GM19099 (cell line): Measurements from ENCODE around the gene TRPM1.

ENCODE experiments used
- POLR2A ChIP-seq: IDR thresholded peaks from 3 replicates; pipeline ENCODE4 v1.6.1; 2011; ENCODE audit warnings: low read depth; ENCODE audit not compliant: insufficient read length; ENCODE audit errors: extremely low read depth

Gene TRPM1

DNA sequence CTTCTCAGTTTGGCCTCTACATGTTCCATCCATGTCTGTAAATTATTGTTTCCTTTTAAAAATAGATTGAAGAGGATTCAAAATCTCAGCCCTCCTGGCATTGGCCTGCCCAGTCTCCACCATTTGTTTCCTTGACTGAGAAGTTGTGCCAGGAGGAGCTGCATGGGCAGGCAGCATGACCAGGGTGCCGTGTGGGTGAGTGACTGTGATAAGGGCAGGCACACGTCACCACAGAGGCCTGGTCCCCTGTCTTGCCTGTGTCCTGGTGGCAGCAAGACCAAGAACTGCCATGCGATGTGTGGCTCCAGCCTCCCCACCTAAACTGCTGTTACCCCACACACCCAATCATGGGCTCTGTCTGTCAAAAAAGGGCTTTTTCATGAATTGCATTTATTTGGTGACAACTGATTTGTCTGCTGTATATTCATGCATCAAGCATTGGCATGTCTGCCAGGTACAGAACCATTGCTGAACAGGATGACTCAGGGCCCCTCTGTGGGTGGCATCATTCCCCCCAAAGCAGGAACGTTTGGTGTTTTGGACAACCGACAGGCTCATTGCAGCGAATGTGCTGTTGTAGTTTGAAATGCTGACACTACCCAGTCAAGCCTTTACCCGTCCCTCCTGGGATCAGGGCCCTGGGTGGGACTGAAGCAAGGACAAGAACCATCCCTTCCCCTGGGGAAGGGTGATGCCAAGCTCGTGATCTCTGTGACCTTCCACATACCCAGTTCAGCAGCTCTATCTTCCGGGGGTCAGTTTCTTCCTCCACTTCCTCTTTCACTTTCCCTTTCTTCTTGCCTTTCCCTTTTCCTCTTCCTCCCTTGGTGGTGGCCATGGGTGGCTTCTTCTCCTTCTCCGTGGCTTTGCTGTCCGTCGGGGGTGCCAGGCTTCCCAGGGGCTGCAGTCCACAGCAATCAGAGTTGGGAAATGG lies 51.6 kb downstream of the TRPM1 start:
- no peak for TF ChIP-seq POLR2A

DNA sequence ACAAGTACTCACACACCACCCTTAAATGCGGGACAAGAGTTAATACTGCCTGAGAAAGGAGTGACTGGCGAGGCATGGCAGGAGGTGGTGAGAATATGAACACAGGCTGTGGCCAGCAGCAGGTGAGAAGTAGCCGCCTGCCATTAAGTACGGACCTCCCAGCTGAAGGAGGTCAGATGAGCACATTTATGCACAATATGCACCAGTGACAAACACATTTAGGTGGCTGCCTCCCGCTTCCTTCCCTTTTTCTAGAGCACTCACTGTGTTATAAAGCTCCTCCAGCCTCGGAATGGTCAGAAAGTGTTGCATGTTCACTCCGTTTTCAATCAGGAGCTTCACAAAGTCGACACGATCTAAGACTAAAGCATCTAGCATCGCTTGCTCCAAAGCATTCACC lies 52.4 kb downstream of the TRPM1 start:
- TF ChIP-seq POLR2A: no peak

DNA sequence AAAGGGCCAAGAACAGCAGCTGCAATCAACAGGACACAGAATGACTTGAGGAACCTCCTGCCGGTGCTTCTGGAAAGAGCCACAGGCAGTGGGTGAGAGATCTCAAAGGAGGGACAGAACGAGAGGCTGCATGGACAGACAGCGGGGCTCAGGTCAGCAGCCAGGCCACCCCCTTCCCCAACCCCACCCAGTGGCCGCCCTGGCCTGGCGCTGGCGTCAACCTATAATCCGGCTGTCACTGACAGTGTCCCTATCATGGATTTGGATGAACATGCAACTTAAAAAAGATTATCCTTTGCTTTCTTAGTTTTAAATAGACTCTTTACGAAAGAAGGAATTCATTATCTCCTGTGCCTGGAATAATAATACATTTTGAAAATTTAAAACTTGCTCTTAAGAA lies 54.1 kb downstream of the TRPM1 start:
- no peak for TF ChIP-seq POLR2A

DNA sequence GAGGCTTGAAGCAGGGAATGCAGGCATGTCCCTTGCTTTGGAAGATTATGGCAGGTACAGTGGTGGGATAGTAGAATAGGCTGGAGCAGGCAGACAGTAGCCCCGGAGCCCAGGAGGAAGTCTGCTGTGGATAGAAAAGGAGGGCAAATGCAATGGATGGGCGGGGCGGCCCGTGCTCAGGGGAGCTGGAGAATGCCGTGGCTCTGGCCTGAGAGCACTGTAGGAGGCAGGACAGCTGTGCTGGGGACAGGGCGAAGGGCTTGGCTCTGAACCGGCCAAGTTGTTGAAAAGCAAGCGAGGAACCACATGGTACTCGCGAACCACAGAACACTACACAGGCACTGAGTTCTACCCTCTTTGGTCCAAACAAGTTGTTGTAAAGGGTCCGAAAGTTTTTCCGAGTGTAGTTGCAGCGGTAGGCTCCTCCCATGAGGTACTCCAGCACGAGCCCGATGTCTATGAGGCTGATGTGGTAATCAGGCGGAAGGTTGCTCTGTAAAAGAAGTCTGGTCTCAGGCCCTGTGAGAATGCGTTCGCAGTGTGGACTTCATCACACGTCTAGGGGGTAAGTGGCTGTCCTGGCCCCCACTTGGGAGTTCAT lies 54.7 kb downstream of the TRPM1 start:
- TF ChIP-seq POLR2A: no peak

DNA sequence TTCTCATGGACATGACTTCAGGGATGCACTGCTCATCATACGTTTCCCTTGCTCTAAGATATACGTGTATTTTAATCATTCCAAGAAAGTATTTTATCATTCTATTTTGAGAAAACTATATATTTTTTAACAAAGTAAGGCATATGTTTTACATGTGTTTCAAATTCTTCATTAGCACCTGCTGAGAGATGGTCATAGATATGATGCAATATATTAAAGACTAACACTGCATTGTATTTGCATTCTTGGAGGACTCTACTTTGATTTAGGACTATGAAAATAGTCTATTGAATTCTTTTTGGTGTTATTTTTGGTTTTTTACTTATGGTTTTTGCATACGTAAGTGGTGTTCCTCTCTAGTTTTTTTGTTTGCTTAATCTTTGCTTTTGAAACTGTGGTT lies 55.9 kb downstream of the TRPM1 start:
- no peak for TF ChIP-seq POLR2A

DNA sequence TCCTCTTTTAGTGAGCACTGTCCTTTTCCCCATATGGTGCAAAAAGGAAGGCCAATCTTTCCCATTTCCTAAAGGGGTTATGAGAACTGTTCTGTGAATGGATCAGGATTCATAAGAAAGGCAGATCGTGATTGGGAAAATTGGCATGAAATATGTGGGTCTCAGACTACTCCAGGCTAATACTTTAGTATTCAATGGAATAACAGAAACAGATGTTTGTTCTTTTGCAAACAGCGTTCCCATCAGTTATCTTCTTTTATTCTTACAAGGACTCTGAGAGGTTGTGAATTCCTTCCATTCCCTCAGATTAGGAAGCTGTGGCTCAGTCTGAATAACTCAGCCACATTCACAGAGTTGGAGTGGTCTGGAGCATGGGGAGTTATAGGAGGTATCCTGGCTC lies 58.8 kb downstream of the TRPM1 start:
- no peak for TF ChIP-seq POLR2A

DNA sequence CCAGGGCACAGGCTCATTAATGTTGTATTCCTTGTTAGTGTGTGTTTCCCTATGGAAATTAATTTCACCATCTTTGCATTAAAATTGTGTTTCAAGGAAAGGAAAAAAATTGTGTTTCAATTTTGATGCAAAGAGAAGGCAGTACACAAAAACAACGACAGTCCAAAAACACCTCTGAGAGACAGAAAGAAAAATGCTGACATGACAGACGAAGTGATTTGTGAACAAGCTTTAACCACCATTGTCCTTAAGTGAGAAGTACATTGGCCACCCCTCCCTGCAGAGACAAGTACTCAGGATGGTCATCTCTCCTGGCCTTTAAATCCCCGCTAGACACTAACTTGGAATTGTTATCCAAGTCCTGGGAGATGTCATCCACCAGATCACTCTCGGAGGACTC lies 59.9 kb downstream of the TRPM1 start:
- no peak for TF ChIP-seq POLR2A

DNA sequence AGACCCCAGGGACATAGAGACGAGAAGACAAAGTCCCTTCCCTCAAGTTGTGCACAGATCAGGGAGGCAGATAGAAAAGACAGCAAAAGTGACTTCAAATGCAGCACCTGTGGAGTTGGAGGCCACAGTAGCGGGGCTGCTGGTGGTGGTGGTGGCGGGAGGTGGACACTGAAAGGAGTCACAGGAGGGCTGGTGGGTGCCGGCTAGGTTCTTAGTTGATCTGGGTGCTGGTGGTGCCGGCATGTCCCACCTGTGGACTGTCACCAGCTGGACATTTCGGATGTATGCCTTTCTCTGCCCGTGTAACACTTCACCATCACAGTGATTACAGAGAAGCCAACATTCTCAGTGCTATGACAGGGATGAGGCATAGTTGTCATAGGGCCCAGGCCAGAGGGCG lies 60.9 kb downstream of the TRPM1 start:
- TF ChIP-seq POLR2A: no peak

DNA sequence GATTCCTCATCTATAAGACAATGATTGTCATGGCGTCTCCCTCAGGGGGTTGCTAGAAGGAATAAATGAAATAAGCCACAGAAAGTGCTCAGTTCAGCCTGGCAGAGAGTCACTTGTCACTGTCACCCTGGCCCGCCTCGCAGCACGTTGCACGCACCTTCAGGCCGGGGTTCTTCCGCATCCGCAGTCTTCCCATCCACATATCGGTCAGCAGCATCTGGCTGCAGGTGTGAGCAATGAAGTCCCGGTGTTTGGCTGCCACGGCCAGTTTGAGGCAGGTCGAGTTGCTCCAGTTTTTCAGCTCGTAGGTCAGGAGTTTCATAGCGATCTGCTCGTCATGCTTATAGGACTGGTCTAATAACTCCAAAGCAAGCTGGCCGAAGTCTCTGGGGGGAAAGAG lies 61.6 kb downstream of the TRPM1 start:
- no peak for TF ChIP-seq POLR2A

DNA sequence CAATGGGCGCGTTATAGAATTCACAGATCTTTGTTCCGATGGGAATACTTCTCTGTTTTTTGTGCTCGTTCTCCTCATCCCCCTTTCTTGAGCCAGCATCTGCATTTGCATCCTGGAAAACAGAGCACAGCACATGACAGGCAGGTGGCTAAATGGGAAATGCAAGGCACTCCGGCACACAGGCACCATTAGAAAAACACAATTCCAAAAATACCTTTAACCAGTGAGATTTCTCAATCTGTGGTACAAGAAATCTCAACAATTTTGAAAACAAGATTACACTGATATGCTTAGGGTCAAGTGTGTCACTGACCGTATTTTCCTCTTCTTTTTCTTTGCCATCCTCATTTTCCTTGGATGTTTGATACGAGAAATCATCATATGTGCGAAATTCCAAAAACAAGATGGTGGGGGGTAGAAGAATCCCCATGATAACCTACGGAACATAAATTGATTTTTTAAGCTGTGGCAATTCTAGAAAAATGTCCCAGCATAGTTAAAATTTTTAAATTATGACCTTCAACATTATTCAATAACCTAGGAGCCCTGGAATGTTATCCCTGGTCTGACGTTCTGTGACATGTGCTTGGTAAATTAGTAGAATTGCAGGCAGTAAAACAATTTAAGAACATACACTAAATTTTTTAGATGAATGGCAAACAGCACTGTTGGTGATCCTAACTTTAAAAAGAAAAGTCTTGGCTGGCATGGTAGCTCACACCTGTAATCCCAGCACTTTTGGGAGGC lies 63.6 kb downstream of the TRPM1 start:
- no peak for TF ChIP-seq POLR2A

DNA sequence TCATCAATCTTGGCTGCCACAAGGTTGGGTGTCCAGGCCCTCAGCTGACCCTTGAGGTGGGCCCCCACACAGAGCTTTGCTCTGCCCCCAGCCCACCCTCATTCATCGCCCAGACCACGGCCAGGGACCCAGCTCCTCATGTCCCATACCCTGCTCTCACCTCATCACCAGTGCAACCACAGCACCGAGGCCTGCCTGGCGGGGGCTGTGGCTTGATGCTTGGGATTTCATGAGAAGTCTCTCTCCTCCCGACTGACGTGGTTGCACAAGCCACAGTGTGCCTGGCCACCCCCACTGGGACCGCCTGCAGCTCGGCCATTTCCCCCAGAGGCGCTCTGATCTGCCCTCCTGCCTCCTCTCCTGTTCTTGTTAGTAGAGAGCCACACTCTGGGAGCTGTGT lies 64.7 kb downstream of the TRPM1 start:
- TF ChIP-seq POLR2A: no peak

DNA sequence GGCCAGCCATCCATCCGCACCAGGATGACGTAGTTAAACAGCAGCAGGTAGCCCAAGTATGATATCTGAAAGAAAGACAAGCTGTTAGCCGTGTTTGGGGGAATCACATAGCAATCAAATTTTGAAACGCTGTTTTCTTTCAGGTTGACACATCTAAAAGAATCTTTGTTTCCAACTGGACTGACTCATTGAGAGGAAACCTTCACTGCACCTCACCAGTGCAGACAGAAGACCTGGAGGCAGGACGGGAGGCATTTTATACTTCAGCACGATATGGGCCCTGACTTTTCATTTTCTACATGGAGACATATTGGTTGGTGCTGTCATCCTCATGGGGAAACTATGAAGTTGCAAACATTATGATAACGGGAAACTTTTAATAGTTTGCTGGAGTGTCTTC lies 65.9 kb downstream of the TRPM1 start:
- no peak for TF ChIP-seq POLR2A

DNA sequence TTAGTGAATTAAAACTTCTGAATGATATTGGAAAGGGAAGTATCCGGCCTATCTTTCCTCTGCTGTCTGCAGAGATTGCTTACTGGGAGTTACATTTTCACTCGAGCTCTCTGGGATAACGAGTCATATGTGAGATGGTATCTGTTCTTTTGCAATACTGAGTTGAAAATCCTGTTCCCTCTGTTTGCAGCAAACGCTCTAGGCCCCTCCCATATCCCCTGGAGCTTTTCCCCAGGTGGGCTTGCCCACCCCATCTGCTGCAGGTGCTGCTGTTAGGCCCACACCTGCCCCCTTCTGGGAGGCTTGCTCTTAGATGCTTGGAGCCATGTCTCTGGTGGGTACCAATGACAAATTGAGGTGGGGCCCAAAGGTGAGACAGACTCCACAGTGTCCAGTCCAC lies 67.4 kb downstream of the TRPM1 start:
- TF ChIP-seq POLR2A: no peak

DNA sequence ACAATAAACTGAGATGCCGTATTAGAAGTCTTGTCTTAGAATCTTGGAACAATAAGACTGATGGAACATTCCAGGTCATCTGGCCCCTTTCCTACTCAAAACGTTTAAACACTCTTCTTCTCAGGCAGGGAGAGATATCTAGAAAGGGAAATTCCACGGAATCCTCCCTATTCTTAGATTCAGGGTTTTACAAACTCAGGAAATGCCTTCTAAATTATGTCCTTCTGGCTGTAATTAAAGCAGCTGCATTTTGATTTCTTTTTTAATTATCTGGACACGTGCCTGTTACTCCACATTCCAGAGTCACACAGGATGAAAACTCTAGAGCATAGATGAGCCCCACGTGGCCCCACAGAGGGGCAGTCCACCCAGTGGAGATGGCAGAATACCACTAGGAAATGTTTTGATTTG lies 68.6 kb downstream of the TRPM1 start:
- TF ChIP-seq POLR2A: no peak

DNA sequence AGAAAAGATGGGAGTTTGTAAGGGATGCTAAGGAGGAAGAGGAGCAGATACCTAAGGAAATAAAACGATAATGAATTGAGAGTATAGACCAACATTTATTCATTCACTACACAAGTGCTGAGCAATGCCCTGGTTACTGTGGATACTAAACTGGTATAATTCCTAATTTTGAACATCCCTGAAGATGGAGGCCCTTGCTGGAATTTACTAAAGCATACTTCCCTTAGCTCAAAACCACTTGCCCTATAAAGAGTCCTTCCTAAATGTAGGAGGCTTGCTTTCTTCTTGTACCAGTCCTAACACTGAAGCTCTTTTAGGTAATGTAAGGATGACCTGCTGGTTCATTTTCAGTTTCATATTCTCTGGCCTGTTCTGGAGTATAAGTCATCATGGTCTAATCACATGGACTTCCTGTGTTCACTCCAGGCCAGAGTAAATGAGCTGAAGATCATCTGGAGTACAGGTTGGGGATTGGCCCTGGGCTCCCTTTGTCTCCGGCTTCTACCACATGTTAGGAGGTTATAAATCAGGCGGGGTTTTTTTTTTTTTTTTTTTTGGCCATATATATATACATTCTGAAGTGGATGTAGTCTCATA lies 70.0 kb downstream of the TRPM1 start:
- no peak for TF ChIP-seq POLR2A
